HuH-7 (cell line): ENCODE data around the gene NECTIN2.

Experiments
- DNase-seq: peaks from one replicate; pipeline ENCODE4 v3.0.0; 2011; ENCODE audit warnings: low spot score

The NECTIN2 gene

DNA sequence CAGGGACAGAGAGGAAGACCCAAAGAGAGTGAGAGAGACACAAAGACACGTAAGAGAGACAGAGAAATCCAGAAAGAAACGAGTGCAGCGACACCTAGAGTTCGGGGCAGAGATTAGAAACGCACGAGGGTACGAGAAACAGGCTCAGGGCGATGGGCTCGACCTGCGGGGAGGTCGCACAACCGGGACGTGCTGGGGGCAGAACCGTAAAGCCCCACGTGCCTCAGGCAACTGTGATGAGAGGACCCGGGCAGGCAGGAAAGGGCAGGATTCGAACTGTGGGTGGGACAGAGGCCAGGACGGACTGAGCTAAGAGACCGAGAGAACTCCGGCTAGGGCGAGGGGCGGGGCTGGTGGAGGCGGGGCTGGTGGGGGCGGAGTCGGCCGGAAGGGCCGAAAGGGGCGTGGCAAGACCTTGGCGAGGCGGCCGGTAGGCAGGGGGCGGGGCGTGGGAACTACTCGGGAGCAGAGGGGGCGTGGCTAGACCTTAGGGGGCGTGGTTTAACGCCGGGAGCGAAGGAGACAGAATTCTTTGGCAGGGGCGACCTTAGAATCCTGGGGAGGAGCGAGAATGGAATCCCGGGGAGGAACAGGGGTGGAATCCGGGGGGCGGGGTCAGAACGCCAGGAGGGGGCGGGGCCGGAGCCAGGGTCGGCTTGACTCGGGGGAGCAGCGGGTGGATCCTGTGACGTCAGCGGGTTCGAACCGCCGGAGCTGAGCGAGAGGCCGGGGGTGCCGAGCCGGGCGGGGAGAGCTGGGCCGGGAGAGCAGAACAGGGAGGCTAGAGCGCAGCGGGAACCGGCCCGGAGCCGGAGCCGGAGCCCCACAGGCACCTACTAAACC is at the start of gene NECTIN2:
Gene NECTIN2 (plus strand): TSS at position 686 of the 843 bp plus-strand sequence. CDS start 229 bp downstream, outside the sequence.
- peak; percentile 99 for DNase-seq

GRCh38 chr19:44796701-44797115 is 49.4 kb upstream of the NECTIN2 start:
- peak; percentile 78 for DNase-seq

DNA sequence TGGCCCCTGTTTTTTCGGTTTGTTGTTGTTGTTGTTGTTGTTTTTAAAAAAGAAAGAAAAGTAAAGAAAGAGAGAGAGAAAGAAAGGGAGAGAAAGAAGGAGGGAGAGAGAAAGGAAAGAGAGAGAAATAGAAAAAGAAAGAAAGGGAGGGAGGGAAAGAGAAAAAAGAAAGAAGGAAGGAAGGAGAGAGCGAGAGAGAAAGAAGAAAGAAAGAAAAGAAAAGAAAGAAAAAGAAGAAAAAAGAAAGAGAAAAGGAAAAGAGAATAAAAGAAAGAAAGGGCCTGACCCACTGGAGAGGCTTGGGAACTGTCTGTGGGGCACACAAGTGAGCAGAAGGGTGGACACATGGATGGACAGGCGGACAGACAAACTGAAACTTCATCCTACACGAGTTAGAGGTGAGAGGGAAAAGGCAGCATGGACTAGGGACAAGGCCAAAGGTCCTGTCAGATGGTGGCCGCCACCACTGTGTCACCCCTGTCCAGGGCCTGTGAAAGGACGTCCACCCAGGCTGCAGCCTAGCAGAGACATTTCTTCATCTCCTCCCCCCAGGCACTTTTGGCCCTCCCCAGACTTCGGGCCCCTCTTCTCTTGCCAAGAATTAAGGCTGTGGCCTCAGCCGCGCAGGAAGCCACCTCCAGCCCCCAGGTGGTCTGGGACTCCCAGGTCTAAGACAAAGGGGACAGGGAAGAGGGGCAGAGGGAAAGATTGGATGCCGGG is 46.3 kb upstream of the NECTIN2 start:
- no peak for DNase-seq

GRCh38 chr19:44800461-44800860 is 45.6 kb upstream of the NECTIN2 start:
- DNase-seq, result peak; percentile 86

GRCh38 chr19:44803442-44804428 is 42.4 kb upstream of the NECTIN2 start:
- DNase-seq, result no peak

DNA sequence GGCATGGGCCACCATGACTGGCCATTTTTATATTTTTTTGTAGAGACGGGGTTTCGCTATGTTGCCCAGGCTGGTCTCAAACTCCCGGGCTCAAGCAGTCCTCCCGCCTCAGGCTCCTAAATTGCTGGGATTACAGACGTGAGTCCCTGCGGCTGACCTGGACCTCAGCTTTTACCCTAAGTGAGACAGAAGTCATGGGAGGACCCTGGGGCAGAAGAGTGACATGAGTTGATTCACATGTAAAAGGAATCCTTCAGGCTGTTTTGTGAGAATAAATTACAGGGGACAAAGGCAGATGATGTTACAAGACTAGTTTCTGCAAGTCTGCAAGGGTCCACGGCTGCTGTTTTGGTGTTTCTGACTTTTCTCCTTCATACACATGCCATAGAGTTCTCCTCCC is 39.8 kb upstream of the NECTIN2 start:
- no peak for DNase-seq

DNA sequence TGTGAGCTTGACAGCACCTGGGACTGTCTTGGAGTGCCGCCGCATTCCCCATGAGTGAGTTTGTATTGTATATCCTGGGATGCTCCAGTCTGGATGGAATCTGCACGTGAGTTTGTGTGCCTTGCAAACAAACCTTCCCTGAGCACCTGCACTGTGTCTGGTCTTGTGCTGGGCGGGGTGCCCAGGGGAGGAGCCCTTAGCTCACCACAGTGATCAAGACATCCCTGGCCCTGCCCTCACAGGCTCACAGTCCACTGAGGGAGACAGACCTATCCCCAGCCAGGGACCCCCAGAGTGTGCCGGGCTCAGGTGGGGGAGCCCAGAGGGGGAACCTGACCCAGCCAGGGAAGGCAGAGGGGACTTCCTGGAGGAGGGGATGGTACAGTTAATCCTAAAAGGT is 38.9 kb upstream of the NECTIN2 start:
- no peak for DNase-seq

- peak; percentile 81 for DNase-seq
Measured at GRCh38 chr19:44807652-44808462, 38.2 kb upstream of the NECTIN2 start.

GRCh38 chr19:44808463-44809371 is 37.4 kb upstream of the NECTIN2 start, which contains the start of gene BCAM:
Gene BCAM, plus strand, starts transcription at chr19:44809103. Its CDS starts 22 bp downstream, at chr19:44809125.
- peak; percentile 93 for DNase-seq

DNA sequence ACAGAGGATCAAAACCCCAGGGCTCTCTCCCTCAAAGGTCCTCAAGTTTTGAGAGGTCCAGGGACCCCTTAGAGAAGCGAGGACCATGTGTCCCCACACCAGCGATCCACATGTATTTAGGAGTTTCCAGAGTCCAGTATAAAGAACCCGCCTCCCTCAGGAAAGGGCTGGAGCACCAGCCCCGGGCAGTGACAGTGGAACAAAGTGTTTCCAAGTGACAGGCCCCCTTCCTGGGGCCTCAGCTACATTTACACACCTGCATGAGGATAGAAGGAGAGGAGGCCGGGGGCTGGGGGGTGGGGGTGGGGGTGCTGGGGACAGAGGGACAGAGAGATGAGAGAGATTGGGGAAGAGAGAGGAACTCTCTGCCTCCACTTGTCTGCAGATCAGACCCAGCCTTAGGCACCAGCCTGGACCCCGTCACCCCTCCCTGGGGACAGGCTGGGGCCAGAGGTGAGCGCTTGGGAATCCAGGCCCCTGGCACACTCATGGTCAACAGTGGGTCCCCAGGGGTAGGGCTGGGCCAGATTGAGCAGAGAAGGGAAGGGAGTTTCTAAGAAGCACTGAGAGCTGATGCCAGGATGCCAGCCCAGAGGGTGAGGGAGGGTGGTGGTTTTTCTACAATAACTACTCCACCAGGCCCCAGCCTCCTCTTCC is 36.4 kb upstream of the NECTIN2 start:
- DNase-seq, result no peak

DNA sequence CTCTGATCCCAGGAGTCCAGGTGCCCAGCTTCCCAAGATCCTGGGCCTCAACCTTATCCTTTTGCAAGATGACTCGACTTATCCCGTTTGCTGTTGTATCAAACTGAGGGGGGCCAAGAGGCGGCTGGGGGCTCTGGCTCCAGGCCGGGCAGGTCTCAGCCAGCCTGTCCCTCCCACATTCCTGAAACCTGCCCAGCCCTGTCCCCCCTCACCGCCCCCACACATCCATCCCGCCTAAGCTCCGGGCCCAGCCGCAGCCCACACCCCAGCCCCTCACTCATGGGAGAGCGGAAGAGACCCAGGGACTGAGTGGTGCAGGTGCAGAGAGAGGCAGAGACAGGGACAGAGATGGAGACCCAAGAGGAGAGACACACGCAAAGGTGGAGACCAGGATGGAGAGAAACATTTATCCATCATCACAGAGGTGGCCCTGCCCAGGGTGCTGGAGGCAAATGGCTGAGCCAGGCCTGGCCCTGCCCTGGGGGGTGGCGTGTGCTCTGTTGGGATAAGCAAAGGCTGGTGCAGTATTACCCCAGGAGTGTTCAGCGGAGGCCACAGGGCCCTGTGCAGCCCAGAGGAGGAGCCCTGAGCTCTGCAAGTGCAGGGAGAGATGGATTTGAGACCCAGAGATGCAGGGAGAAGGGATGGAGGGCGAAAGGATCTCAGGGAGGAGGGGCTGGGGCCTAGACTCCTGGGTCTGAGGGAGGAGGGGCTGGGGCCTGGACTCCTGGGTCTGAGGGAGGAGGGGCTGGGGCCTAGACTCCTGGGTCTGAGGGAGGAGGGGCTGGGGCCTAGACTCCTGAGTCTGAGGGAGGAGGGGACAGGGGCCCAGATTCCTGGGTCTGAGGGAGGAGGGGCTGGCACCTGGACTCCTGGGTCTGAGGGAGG is 35.6 kb upstream of the NECTIN2 start:
- no peak for DNase-seq

- no peak for DNase-seq
Measured at GRCh38 chr19:44811122-44811419, 35.0 kb upstream of the NECTIN2 start.

GRCh38 chr19:44812142-44812718 is 33.9 kb upstream of the NECTIN2 start:
- no peak for DNase-seq

- no peak for DNase-seq
Measured at GRCh38 chr19:44813070-44813840, 32.8 kb upstream of the NECTIN2 start.

DNA sequence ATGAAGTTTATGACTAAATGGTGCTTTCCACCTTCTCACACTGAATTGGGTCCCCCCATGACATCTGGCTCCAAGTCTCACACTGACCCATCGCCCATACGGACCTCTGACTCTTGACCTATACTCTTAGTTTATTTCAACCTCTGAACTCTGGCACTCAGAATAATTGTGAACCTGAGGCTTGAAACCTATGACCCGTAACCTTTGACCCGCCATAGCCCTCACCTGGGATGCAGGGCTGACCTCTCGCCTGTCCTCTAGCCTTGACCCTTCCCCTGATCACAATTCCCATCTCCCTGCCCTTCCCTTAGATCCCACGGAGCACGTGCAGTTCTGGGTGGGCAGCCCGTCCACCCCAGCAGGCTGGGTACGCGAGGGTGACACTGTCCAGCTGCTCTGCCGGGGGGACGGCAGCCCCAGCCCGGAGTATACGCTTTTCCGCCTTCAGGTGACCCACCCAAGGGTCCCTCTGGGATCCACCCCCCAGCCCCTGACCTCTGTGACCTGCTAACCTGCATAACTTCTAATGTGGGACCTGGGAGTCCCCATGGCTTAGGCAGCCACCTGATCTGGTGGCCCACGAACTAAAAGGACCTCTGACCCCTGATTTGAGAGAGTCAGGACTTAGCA is 32.1 kb upstream of the NECTIN2 start:
- DNase-seq, result no peak

GRCh38 chr19:44814517-44814916 is 31.6 kb upstream of the NECTIN2 start:
- DNase-seq, result no peak

DNA sequence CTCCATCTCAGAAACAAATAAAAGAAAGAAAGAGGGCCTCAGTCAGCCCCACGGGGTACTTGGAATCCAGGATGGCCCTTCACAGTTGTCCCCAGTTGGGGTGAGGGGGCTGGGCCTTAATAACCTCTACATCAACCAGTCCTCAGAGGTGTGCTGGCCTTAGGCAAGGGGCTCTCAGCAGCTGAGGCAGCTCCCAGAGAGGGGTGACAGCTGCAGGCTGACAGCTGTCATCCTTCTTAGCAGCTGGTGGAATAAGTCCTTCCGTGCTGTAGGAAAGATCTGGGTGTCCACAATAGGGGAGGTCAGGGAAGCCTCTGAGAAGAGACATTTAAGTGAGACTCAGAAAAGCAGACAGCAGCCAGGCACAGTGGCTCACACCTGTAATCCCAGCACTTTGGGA is 29.8 kb upstream of the NECTIN2 start:
- DNase-seq, result no peak
